H1 (cell line): ENCODE data around the gene JMJD7. TPM values are rescaled to one million over a fixed set of nuclear protein-coding genes. Genes with fewer than 3 reads are reported as not detected.

Source experiments
- polyA plus RNA-seq, 7 experiments: library from polyadenylated mRNA; depleted of rRNA in 3 of 7; stranded (reverse) in 5 of 7; unstranded in 2 of 7; fragments of >200 nt in 5 of 7; fragments of 200-250 nt in 2 of 7; gene quantifications; 1 replicate in 5 of 7; 2 replicates in 1 of 7; 4 replicates in 1 of 7; pipeline versions ENCODE4 v1.2.1 to v1.2.3, GENCODE V29; 2011 to 2013; ENCODE audit warnings: missing spikeins in 2 of 7, mixed read lengths in 2 of 7
- total RNA-seq: library from RNA; stranded (reverse); fragmentation: NEBNext Ultra II Directional; extraction: Animal tissue kit (Norgen Biotek cat#: 25700); gene quantifications from 2 replicates; pipeline ENCODE4 v1.2.1, GENCODE V29; 2021
- TF ChIP-seq, protein P1 (sequence below): fragments of 300-600 bp; sonication (generic); IDR thresholded peaks from 2 replicates; pipeline ENCODE4 v1.7.1; 2012; ENCODE audit warnings: low read length, moderate library complexity, mild to moderate bottlenecking, inconsistent platforms; ENCODE audit not compliant: insufficient replicate concordance

Gene JMJD7
- total and polyA plus RNA-seq, 2 of the 8 experiments (the other 6 are each of a cell fraction or from before 2014, with no cell fraction given) = 15.0 to 20.0 TPM

DNA sequence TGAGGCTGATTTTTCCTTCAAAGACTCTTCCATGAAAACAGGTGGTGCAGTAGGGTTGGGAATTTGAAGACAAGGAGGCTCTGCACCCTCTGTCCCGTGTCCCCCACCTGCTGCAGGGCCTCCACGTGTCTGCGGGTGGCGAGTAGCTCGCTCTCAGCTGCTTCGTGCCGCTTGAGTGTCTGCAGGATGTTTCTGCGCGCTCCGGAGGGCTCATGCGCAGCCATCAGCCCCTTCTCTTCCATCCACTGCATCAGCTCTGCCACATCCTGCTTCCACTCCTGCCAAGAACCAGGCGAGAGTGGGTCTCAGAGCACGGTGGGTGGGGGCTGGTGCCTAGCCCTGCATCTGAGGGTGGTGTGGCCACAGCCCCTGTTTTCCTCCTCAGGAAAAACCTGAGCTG lies 48.1 kb downstream of the JMJD7 start (continued):
- TF ChIP-seq, protein P1, sequence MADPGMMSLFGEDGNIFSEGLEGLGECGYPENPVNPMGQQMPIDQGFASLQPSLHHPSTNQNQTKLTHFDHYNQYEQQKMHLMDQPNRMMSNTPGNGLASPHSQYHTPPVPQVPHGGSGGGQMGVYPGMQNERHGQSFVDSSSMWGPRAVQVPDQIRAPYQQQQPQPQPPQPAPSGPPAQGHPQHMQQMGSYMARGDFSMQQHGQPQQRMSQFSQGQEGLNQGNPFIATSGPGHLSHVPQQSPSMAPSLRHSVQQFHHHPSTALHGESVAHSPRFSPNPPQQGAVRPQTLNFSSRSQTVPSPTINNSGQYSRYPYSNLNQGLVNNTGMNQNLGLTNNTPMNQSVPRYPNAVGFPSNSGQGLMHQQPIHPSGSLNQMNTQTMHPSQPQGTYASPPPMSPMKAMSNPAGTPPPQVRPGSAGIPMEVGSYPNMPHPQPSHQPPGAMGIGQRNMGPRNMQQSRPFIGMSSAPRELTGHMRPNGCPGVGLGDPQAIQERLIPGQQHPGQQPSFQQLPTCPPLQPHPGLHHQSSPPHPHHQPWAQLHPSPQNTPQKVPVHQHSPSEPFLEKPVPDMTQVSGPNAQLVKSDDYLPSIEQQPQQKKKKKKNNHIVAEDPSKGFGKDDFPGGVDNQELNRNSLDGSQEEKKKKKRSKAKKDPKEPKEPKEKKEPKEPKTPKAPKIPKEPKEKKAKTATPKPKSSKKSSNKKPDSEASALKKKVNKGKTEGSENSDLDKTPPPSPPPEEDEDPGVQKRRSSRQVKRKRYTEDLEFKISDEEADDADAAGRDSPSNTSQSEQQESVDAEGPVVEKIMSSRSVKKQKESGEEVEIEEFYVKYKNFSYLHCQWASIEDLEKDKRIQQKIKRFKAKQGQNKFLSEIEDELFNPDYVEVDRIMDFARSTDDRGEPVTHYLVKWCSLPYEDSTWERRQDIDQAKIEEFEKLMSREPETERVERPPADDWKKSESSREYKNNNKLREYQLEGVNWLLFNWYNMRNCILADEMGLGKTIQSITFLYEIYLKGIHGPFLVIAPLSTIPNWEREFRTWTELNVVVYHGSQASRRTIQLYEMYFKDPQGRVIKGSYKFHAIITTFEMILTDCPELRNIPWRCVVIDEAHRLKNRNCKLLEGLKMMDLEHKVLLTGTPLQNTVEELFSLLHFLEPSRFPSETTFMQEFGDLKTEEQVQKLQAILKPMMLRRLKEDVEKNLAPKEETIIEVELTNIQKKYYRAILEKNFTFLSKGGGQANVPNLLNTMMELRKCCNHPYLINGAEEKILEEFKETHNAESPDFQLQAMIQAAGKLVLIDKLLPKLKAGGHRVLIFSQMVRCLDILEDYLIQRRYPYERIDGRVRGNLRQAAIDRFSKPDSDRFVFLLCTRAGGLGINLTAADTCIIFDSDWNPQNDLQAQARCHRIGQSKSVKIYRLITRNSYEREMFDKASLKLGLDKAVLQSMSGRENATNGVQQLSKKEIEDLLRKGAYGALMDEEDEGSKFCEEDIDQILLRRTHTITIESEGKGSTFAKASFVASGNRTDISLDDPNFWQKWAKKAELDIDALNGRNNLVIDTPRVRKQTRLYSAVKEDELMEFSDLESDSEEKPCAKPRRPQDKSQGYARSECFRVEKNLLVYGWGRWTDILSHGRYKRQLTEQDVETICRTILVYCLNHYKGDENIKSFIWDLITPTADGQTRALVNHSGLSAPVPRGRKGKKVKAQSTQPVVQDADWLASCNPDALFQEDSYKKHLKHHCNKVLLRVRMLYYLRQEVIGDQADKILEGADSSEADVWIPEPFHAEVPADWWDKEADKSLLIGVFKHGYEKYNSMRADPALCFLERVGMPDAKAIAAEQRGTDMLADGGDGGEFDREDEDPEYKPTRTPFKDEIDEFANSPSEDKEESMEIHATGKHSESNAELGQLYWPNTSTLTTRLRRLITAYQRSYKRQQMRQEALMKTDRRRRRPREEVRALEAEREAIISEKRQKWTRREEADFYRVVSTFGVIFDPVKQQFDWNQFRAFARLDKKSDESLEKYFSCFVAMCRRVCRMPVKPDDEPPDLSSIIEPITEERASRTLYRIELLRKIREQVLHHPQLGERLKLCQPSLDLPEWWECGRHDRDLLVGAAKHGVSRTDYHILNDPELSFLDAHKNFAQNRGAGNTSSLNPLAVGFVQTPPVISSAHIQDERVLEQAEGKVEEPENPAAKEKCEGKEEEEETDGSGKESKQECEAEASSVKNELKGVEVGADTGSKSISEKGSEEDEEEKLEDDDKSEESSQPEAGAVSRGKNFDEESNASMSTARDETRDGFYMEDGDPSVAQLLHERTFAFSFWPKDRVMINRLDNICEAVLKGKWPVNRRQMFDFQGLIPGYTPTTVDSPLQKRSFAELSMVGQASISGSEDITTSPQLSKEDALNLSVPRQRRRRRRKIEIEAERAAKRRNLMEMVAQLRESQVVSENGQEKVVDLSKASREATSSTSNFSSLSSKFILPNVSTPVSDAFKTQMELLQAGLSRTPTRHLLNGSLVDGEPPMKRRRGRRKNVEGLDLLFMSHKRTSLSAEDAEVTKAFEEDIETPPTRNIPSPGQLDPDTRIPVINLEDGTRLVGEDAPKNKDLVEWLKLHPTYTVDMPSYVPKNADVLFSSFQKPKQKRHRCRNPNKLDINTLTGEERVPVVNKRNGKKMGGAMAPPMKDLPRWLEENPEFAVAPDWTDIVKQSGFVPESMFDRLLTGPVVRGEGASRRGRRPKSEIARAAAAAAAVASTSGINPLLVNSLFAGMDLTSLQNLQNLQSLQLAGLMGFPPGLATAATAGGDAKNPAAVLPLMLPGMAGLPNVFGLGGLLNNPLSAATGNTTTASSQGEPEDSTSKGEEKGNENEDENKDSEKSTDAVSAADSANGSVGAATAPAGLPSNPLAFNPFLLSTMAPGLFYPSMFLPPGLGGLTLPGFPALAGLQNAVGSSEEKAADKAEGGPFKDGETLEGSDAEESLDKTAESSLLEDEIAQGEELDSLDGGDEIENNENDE = no peak
- TF ChIP-seq, all 59 proteins: peak for 0
